ENCODE data around the gene LHX3.

LHX3 gene

GRCh38 chr9:136251264-136252115, 46.6 kb upstream of the LHX3 start:
- Histone ChIP-seq H3K36me3 (ENCODE audit: control insufficient read depth in 2 of 2, insufficient read depth in 1 of 2, low read length in 2 of 2) (no peaks in the 10 kb centered on the region), H3K27ac (ENCODE audit: extremely low read depth, low read depth, low read length) (no peak overlapping the region), H3K4me3 (ENCODE audit: low read depth, low read length) (no peak overlapping the region), H3K4me1 (ENCODE audit: control insufficient read depth, insufficient read depth, low read length) (no peaks in the 10 kb centered on the region), H3K9me3 (ENCODE audit: control insufficient read depth, insufficient read depth, low read depth, low read length) (no peaks in the 10 kb centered on the region)
- CTCF ChIA-PET = interaction anchor here (0.7 to 2.4 kb wide), 4 partner anchors 33 to 80 kb away, joined by 3 to 9 read pairs (median 4); no protein-coding TSS in a partner anchor
- TF ChIP-seq ZNF548 (tag by site-specific recombination; IDR thresholded peaks at IDR 0.05) = no peak
- TF ChIP-seq ZNF747 (tag by site-specific recombination; IDR thresholded peaks at IDR 0.05) = no peak
- TF ChIP-seq ZBTB10 (tag by site-specific recombination; IDR thresholded peaks at IDR 0.05) = no peak
- TF ChIP-seq ZNF140 (tag by site-specific recombination; IDR thresholded peaks at IDR 0.05) = no peak
- no peak for TF ChIP-seq ZNF514 (tag by site-specific recombination; IDR thresholded peaks at IDR 0.05)
- TF ChIP-seq ZNF670 (tag by site-specific recombination; IDR thresholded peaks at IDR 0.05; ENCODE audit: low read depth) = no peak
- TF ChIP-seq ZNF658 (tag by site-specific recombination; IDR thresholded peaks at IDR 0.05) = no peak
- no peak for TF ChIP-seq ZNF112 (tag by site-specific recombination; IDR thresholded peaks at IDR 0.05)
- no peak for TF ChIP-seq ZNF426 (tag by site-specific recombination; IDR thresholded peaks at IDR 0.05)
- no peak for TF ChIP-seq MEIS1 (CRISPR knock-in tag; IDR thresholded peaks at IDR 0.05; ENCODE audit: borderline replicate concordance)
- no peak for TF ChIP-seq ZNF10 (tag by site-specific recombination; IDR thresholded peaks at IDR 0.05)
- POLR2A ChIA-PET = no interaction called here

- Histone ChIP-seq H3K4me1 (ENCODE audit: control insufficient read depth, insufficient read depth, low read length) (0 out of 2 replicates have a peak, but pooled peaks cover 2% of the 10 kb centered on the region), H3K36me3 (ENCODE audit: control insufficient read depth in 2 of 2, insufficient read depth in 1 of 2, low read length in 2 of 2) (no peaks in the 10 kb centered on the region), H3K4me3 (ENCODE audit: low read depth, low read length) (no peak overlapping the region), H3K27ac (ENCODE audit: extremely low read depth, low read depth, low read length) (no peak overlapping the region), H3K9me3 (ENCODE audit: control insufficient read depth, insufficient read depth, low read depth, low read length) (no peaks in the 10 kb centered on the region)
- ChIA-PET POLR2A (no interaction called here), CTCF (interaction anchor here (0.8 to 2.4 kb wide), 2 partner anchors 34 to 64 kb away, joined by 3 to 9 read pairs; no protein-coding TSS in a partner anchor)
- TF ChIP-seq PATZ1 (tag by site-specific recombination; IDR thresholded peaks at IDR 0.05) (no peak), ZNF394 (tag by site-specific recombination; IDR thresholded peaks at IDR 0.05; ENCODE audit: borderline replicate concordance) (no peak), ZNF114 (tag by site-specific recombination; IDR thresholded peaks at IDR 0.05) (no peak), HOXD13 (CRISPR knock-in tag; IDR thresholded peaks at IDR 0.05; ENCODE audit: borderline replicate concordance) (no peak), ZBTB26 (tag by site-specific recombination; optimal IDR thresholded peaks at IDR 0.05) (no peak), SP7 (tag by site-specific recombination; IDR thresholded peaks at IDR 0.05) (no peak), EGR2 (tag by site-specific recombination; IDR thresholded peaks at IDR 0.05; ENCODE audit: low read depth) (no peak)
Measured at GRCh38 chr9:136250676-136251075, 45.7 kb upstream of the LHX3 start.
